ENCODE data around the gene TAF12. TPM values are rescaled to one million over a fixed set of nuclear protein-coding genes. Genes with fewer than 3 reads are reported as not detected.

Gene TAF12
- 54.5 and 65.8 TPM in 2 replicates for total RNA-seq (ENCODE audit: low replicate concordance)

DNA sequence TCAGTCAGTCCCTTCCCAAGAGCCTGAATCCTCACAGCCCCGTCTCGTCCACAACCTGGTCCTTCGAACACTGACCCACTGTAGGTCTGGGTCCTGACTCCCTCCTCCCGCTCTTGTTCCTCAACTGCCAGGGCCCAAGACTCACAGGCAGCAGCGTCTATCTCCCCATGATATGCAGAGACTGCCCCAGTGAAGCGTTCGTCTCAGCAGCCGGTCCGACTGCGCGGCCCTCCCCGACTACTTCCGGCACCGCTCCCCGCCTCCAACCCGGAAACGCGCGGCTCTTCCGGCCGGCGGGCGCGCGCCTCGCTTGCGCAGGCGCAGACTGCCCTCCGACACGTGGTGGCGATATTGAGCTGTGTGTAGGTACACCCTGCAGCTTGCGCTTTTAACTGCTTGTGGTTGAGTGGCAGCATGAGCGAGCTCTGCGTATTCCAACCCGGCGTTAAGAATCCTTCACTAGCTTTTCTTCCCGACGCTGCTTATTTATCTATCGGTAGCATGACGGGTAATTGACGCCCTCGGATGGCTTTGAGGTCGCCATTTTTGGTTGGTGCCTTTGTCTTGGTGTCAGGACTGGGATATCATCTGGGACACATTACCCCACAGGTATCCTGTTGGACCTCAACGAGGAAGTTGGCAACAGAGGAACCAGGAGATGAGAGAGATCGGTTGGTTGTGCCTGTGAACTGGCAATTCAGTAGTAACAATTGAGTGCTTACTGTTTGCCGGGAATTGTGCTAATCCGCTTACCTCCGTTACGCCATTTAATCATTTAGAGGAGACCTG lies at the start of gene TAF12:
TAF12 (minus strand) TSS at position 221 of the 789 bp plus-strand sequence. CDS start 20,986 bp downstream, outside the sequence.

GRCh38 chr1:28668191-28668955 lies 25.5 kb upstream of the TAF12 start, which contains the start of gene GMEB1:
TSS of gene GMEB1 (plus strand) at chr1:28668784. CDS start at chr1:28683613, 14,829 bp downstream.

GRCh38 chr1:28648474-28649198 lies 5.8 kb upstream of the TAF12 start, which contains the start of gene RNU11:
TSS of gene RNU11 (plus strand) at chr1:28648600.

DNA sequence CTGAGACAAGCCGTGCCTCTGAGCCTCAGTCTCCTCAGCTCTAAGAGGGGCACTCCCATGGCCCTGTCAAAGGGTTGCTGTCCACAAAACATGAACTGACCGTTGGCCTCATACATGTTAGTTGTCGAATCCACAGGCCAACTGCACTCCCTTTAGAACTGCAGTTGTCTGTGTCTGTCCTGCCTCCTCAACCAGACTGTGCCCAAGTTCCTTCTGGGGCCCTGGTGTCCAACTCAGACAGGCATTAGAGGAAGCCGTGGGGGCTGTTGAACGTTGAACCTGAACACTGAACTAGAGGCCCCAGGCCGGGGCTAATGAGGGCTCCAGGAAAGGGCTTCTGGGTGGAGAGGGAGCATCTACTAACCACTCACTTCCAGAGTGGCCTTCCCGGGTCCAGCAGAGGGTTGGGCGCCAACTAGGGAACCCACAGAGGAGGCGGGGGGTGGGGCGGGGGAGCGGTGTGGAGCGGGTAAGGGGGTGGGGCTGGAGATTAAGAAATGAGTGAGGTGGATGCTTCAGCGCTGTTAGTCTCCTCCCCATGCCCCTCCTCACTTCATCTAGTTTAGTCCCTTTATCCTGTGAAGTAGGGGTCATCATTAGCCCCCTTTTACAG lies 51.1 kb downstream of the TAF12 start, which contains the start of gene RAB42:
RAB42 (plus strand) TSS at position 558 of the 613 bp plus-strand sequence. CDS start 247 bp downstream, outside the sequence.

Other genes starting within 250 kb of the TAF12 start
- 35.1 and 52.5 TPM in 2 replicates for gene RCC1, start 137.0 kb downstream of the TAF12 start, total RNA-seq (ENCODE audit: low replicate concordance)
- gene TRNAU1AP, start 90.0 kb downstream of the TAF12 start, total RNA-seq (ENCODE audit: low replicate concordance) = 17.7 and 21.5 TPM in 2 replicates
- gene RAB42, start 50.8 kb downstream of the TAF12 start, total RNA-seq (ENCODE audit: low replicate concordance) = 1.5 and 3.2 TPM in 2 replicates
- gene RNU11, start 5.5 kb upstream of the TAF12 start, total RNA-seq (ENCODE audit: low replicate concordance) = not detected in 2 replicates
- 5.6 and 7.5 TPM in 2 replicates for gene GMEB1, start 25.7 kb upstream of the TAF12 start, total RNA-seq (ENCODE audit: low replicate concordance)
- 37.4 and 46.9 TPM in 2 replicates for gene YTHDF2, start 93.9 kb upstream of the TAF12 start, total RNA-seq (ENCODE audit: low replicate concordance)
- under 0.01 TPM in 1 of 2 replicates, not detected in the other for gene OPRD1, start 169.1 kb upstream of the TAF12 start, total RNA-seq (ENCODE audit: low replicate concordance)